H9 (cell line): ENCODE measurements around the gene SGCD. TPM values are rescaled to one million over a fixed set of nuclear protein-coding genes. Genes with fewer than 3 reads are reported as not detected.

ENCODE experiments used
- DNase-seq: peaks from one replicate; pipeline ENCODE4 v3.0.0-alpha.2; 2017
- H2AFZ ChIP-seq: one replicate; pipeline ENCODE4 v1.6.1; 2013; ENCODE audit warnings: mild to moderate bottlenecking, low read length, control low read depth, moderate library complexity
- H2AK5ac ChIP-seq: 2 replicates; pipeline ENCODE4 v1.6.1; 2013; ENCODE audit warnings: low read length, control low read depth, mixed read lengths; ENCODE audit not compliant: insufficient read length
- H2BK120ac ChIP-seq: one replicate; pipeline ENCODE4 v1.6.1; 2013; ENCODE audit warnings: low read depth, mild to moderate bottlenecking, low read length, control low read depth, inconsistent platforms; ENCODE audit not compliant: poor library complexity, severe bottlenecking
- H2BK12ac ChIP-seq: 2 replicates; pipeline ENCODE4 v1.6.1; 2013; ENCODE audit warnings: low read length, control low read depth, mixed read lengths, low read depth; ENCODE audit not compliant: insufficient read length
- H2BK15ac ChIP-seq: 2 replicates; pipeline ENCODE4 v1.6.1; 2013; ENCODE audit warnings: low read depth, low read length, control low read depth
- H2BK20ac ChIP-seq: one replicate; pipeline ENCODE4 v1.6.1; 2013; ENCODE audit warnings: low read depth, mild to moderate bottlenecking, low read length, control low read depth, inconsistent platforms; ENCODE audit not compliant: poor library complexity, severe bottlenecking
- H2BK5ac ChIP-seq: 2 replicates; pipeline ENCODE4 v1.6.1; 2013; ENCODE audit warnings: low read length, control low read depth, mixed read lengths; ENCODE audit not compliant: insufficient read length
- H3K14ac ChIP-seq: 2 replicates; pipeline ENCODE4 v1.6.1; 2013; ENCODE audit warnings: low read length, control low read depth; ENCODE audit not compliant: insufficient read depth
- H3K18ac ChIP-seq: 2 replicates; pipeline ENCODE4 v1.6.1; 2013; ENCODE audit warnings: low read depth, mild to moderate bottlenecking, mixed read lengths, low read length, control low read depth; ENCODE audit not compliant: insufficient read length
- H3K23ac ChIP-seq: 2 replicates; pipeline ENCODE4 v1.6.1; 2013; ENCODE audit warnings: low read length, control low read depth, mixed read lengths, low read depth; ENCODE audit not compliant: insufficient read length
- H3K23me2 ChIP-seq: 2 replicates; pipeline ENCODE4 v1.6.1; 2013; ENCODE audit warnings: low read depth, mild to moderate bottlenecking, mixed read lengths, low read length, control low read depth; ENCODE audit not compliant: insufficient read length, poor library complexity, severe bottlenecking
- H3K27ac ChIP-seq: 2 replicates; pipeline ENCODE4 v1.5.1; 2013; ENCODE audit warnings: low read length, control low read depth, mixed read lengths, low read depth; ENCODE audit not compliant: insufficient read length
- H3K27me3 ChIP-seq: 2 replicates; pipeline ENCODE4 v1.6.1; 2013; ENCODE audit warnings: low read length, control low read depth, inconsistent platforms; ENCODE audit not compliant: insufficient read depth
- H3K4ac ChIP-seq: 2 replicates; pipeline ENCODE4 v1.6.1; 2013; ENCODE audit warnings: low read depth, mild to moderate bottlenecking, control low read depth, inconsistent platforms, low read length, moderate library complexity
- H3K4me1 ChIP-seq: 2 replicates; pipeline ENCODE4 v1.6.1; 2013; ENCODE audit warnings: low read length, control low read depth, inconsistent platforms; ENCODE audit not compliant: insufficient read depth
- H3K4me2 ChIP-seq: 2 replicates; pipeline ENCODE4 v1.6.1; 2013; ENCODE audit warnings: low read length, control low read depth, mixed read lengths; ENCODE audit not compliant: insufficient read length, insufficient read depth
- H3K56ac ChIP-seq: 2 replicates; pipeline ENCODE4 v1.6.1; 2013; ENCODE audit warnings: low read depth, mild to moderate bottlenecking, mixed read lengths, low read length, control low read depth; ENCODE audit not compliant: insufficient read length
- H3K79me1 ChIP-seq: 2 replicates; pipeline ENCODE4 v1.6.1; 2013; ENCODE audit warnings: low read depth, mild to moderate bottlenecking, moderate library complexity, low read length, control low read depth, inconsistent platforms; ENCODE audit not compliant: insufficient read depth, poor library complexity, severe bottlenecking
- H3K79me2 ChIP-seq: 2 replicates; pipeline ENCODE4 v1.6.1; 2013; ENCODE audit warnings: low read length, control low read depth, inconsistent platforms; ENCODE audit not compliant: insufficient read depth
- H3K9ac ChIP-seq: 2 replicates; pipeline ENCODE4 v1.6.1; 2013; ENCODE audit warnings: low read length, control low read depth, mixed read lengths; ENCODE audit not compliant: insufficient read length; ENCODE audit errors: extremely low read depth
- H3K9me3 ChIP-seq: one replicate; pipeline ENCODE4 v1.6.1; 2013; ENCODE audit warnings: low read depth, low read length, inconsistent platforms; ENCODE audit not compliant: control insufficient read depth
- H3T11ph ChIP-seq: one replicate; pipeline ENCODE4 v1.6.1; 2013; ENCODE audit warnings: mild to moderate bottlenecking, low read length, control low read depth, inconsistent platforms
- H4K20me1 ChIP-seq: one replicate; pipeline ENCODE4 v1.6.1; 2013; ENCODE audit not compliant: control insufficient read depth, insufficient read length, insufficient read depth
- H4K5ac ChIP-seq: 2 replicates; pipeline ENCODE4 v1.6.1; 2013; ENCODE audit warnings: low read depth, mild to moderate bottlenecking, mixed read lengths, low read length, control low read depth; ENCODE audit not compliant: insufficient read length
- H4K8ac ChIP-seq: replicated peaks from 2 replicates; pipeline ENCODE4 v1.6.1; 2013; ENCODE audit warnings: low read length, control low read depth, mixed read lengths, low read depth; ENCODE audit not compliant: insufficient read length
- H4K91ac ChIP-seq: 2 replicates; pipeline ENCODE4 v1.6.1; 2013; ENCODE audit warnings: low read depth, mild to moderate bottlenecking, moderate library complexity, mixed read lengths, low read length, control low read depth; ENCODE audit not compliant: insufficient read length
- H3K27ac Mint-ChIP-seq, 3 experiments: 2 replicates in 2 of 3; 3 replicates in 1 of 3; pipeline ENCODE4 v1.8.0; 2020 to 2021; ENCODE audit warnings: mixed read lengths in 3 of 3, mild to moderate bottlenecking in 1 of 3, moderate library complexity in 1 of 3
- H3K27me3 Mint-ChIP-seq: 2 replicates; pipeline ENCODE4 v1.8.0; 2021; ENCODE audit warnings: low read depth, mild to moderate bottlenecking, moderate library complexity, mixed read lengths
- H3K36me3 Mint-ChIP-seq, 3 experiments: 2 replicates in 2 of 3; 3 replicates in 1 of 3; pipeline ENCODE4 v1.8.0; 2020 to 2021; ENCODE audit warnings: low read depth in 3 of 3, mixed read lengths in 3 of 3; ENCODE audit not compliant: insufficient read depth in 1 of 3
- H3K4me1 Mint-ChIP-seq, 2 experiments: 2 replicates each; pipeline ENCODE4 v1.8.0; 2020; ENCODE audit warnings: mixed read lengths in 2 of 2
- H3K4me3 Mint-ChIP-seq, 2 experiments: 2 replicates in 1 of 2; 3 replicates in 1 of 2; pipeline ENCODE4 v1.8.0; 2020 to 2021; ENCODE audit warnings: mild to moderate bottlenecking in 2 of 2, mixed read lengths in 2 of 2, moderate library complexity in 1 of 2
- H3K9me3 Mint-ChIP-seq, 2 experiments: 2 replicates in 1 of 2; 3 replicates in 1 of 2; pipeline ENCODE4 v1.8.0; 2020; ENCODE audit warnings: mild to moderate bottlenecking in 2 of 2, mixed read lengths in 2 of 2, moderate library complexity in 1 of 2
- CTCF ChIP-seq: fragments of 200-600 bp; sonication (generic); conservative IDR thresholded peaks from 3 replicates; pipeline ENCODE4 v1.8.0; 2021; ENCODE audit warnings: antibody characterized with exemption, mild to moderate bottlenecking
- total RNA-seq: library from RNA; stranded (reverse); gene quantifications from 2 replicates; pipeline ENCODE4 v1.2.1, GENCODE V29; 2021

Gene SGCD
- total RNA-seq, 1 experiment from 2014 or later, result 0.11 TPM

- Histone ChIP-seq H2BK15ac (no peak overlapping the region), H4K5ac (no peak overlapping the region), H3K14ac (no peak overlapping the region), H2AFZ (no peak overlapping the region), H3T11ph (no peak overlapping the region), H3K27ac (no peak overlapping the region), H3K9me3 (no peaks in the 10 kb centered on the region), H3K9ac (no peak overlapping the region), H3K23me2 (no peaks in the 10 kb centered on the region), H2BK12ac (no peak overlapping the region), H2BK120ac (no peak overlapping the region), H4K20me1 (no peaks in the 10 kb centered on the region), H3K79me2 (no peaks in the 10 kb centered on the region), H3K27me3 (no peaks in the 10 kb centered on the region), H2BK20ac (no peak overlapping the region), H4K8ac (no peak overlapping the region), H4K91ac (no peak overlapping the region), H2BK5ac (no peak overlapping the region), H2AK5ac (no peak overlapping the region), H3K18ac (no peak overlapping the region), H3K79me1 (no peaks in the 10 kb centered on the region), H3K4me2 (no peak overlapping the region), H3K4ac (no peak overlapping the region), H3K4me1 (no peaks in the 10 kb centered on the region), H3K23ac (no peak overlapping the region), H3K56ac (no peak overlapping the region)
- TF ChIP-seq CTCF, result no peak
- DNase-seq, result no peak
- Mint-ChIP-seq H3K4me1 (no peaks in the 10 kb centered on the region), H3K9me3 (no peaks in the 10 kb centered on the region; a peak in 1 of 5 replicates), H3K27me3 (no peaks in the 10 kb centered on the region), H3K4me3 (no peak overlapping the region), H3K36me3 (no peaks in the 10 kb centered on the region), H3K27ac (no peak overlapping the region)
These were observed 27.6 kb downstream of the SGCD start for GRCh38 chr5:156354571-156354970.
